Prostate gland (tissue), 2 donors: Measurements from ENCODE around the gene TRIM29.

Experiments
- CTCF ChIP-seq, 4 experiments: fragments of 200-600 bp in 2 of 4; fragments of 450-650 bp in 2 of 4; sonication (generic) in 2 of 4; IDR thresholded peaks; 1 replicate in 3 of 4; 2 replicates in 1 of 4; pipeline ENCODE4 v1.5.1; 2016 to 2019; ENCODE audit warnings: antibody characterized with exemption in 4 of 4, mild to moderate bottlenecking in 2 of 4, moderate library complexity in 2 of 4
- POLR2AphosphoS5 ChIP-seq: sonication (generic); formaldehyde crosslinking; IDR thresholded peaks from one replicate; pipeline ENCODE4 v1.6.1; 2017; ENCODE audit warnings: antibody characterized with exemption

GRCh38 chr11:120141113-120141767, 3.3 kb upstream of the TRIM29 start:
- TF ChIP-seq POLR2AphosphoS5 = no peak
- TF ChIP-seq CTCF (IDR thresholded peaks at IDR 0.05) = no peak
